NCI-H82 treated with DMSO at 0.1 percent for 48 hours (cell line): ENCODE data around the gene NADK.
"Not testable (repeated sequence)": the region's sequence is repeated elsewhere in the genome, so short reads cannot be mapped to it uniquely, and the experiment has no call there.

Experiments
- DNase-seq: peaks from one replicate; lab custom pipeline; 2025; ENCODE audit not compliant: unreplicated experiment; lab: John Stamatoyannopoulos, UW

NADK gene

GRCh38 chr1:1707241-1707640, 71.0 kb downstream of the NADK start:
- not testable (repeated sequence) for DNase-seq

GRCh38 chr1:1705623-1706022, 72.6 kb downstream of the NADK start:
- DNase-seq: not testable (repeated sequence)

GRCh38 chr1:1704284-1704957, 73.8 kb downstream of the NADK start:
- DNase-seq: not testable (repeated sequence)

- no peak for DNase-seq
These were observed 74.5 kb downstream of the NADK start for GRCh38 chr1:1703796-1704195.

GRCh38 chr1:1702506-1702905, 75.8 kb downstream of the NADK start:
- not testable (repeated sequence) for DNase-seq
